Adrenal gland (tissue), 5 donors: ENCODE results near the gene GLIS2.

ENCODE experiments used
- CTCF ChIP-seq, 6 experiments: fragments of 450-650 bp in 4 of 6; fragments of 200-600 bp in 2 of 6; sonication (generic) in 1 of 6; IDR thresholded peaks; 1 replicate in 5 of 6; 2 replicates in 1 of 6; pipeline versions ENCODE4 v1.5.1 to v1.8.0; 2016 to 2021; ENCODE audit warnings: antibody characterized with exemption in 6 of 6, mild to moderate bottlenecking in 2 of 6, moderate library complexity in 1 of 6
- POLR2A ChIP-seq, 2 donors: fragments of 450-650 bp; IDR thresholded peaks; one replicate each; pipeline ENCODE4 v1.6.1; 2017; ENCODE audit warnings: antibody characterized with exemption in 2 of 2, mild to moderate bottlenecking in 2 of 2, moderate library complexity in 1 of 2
- donor health status: DM: no; HTN: no; CAD: no.

GRCh38 chr16:4384509-4384942 lies 68.7 kb downstream of the GLIS2 start:
- no peak for TF ChIP-seq CTCF (IDR thresholded peaks at IDR 0.05)
- TF ChIP-seq POLR2A (IDR thresholded peaks at IDR 0.05) = no peak
